Neuronal stem cell (in vitro differentiated cells): ENCODE measurements around the gene MOSMO.

Source experiments
- DNase-seq: peaks from one replicate; pipeline ENCODE4 v3.0.0-alpha.2; 2013; ENCODE audit warnings: low spot score
- H2AFZ ChIP-seq: one replicate; pipeline ENCODE4 v1.6.1; 2013; ENCODE audit warnings: mild to moderate bottlenecking, low read length, inconsistent platforms
- H2AK5ac ChIP-seq: 2 replicates; pipeline ENCODE4 v1.6.1; 2013; ENCODE audit warnings: low read depth, mild to moderate bottlenecking, inconsistent platforms, low read length, moderate library complexity, mixed read lengths
- H2BK120ac ChIP-seq: 2 replicates; pipeline ENCODE4 v1.6.1; 2013; ENCODE audit warnings: low read depth, mild to moderate bottlenecking, inconsistent platforms, low read length, moderate library complexity, mixed read lengths
- H2BK12ac ChIP-seq: one replicate; pipeline ENCODE4 v1.6.1; 2013; ENCODE audit warnings: low read length, inconsistent platforms
- H2BK15ac ChIP-seq: 2 replicates; pipeline ENCODE4 v1.6.1; 2013; ENCODE audit warnings: mild to moderate bottlenecking, low read length, inconsistent platforms, mixed read lengths
- H2BK5ac ChIP-seq: one replicate; pipeline ENCODE4 v1.6.1; 2013; ENCODE audit warnings: inconsistent platforms, mild to moderate bottlenecking, low read length, moderate library complexity
- H3K14ac ChIP-seq: one replicate; pipeline ENCODE4 v1.6.1; 2013; ENCODE audit warnings: low read length, inconsistent platforms
- H3K18ac ChIP-seq: 2 replicates; pipeline ENCODE4 v1.6.1; 2013; ENCODE audit warnings: low read length, inconsistent platforms
- H3K23ac ChIP-seq: 2 replicates; pipeline ENCODE4 v1.6.1; 2013; ENCODE audit warnings: low read depth, mild to moderate bottlenecking, mixed read lengths, low read length, inconsistent platforms; ENCODE audit not compliant: poor library complexity
- H3K27ac ChIP-seq: replicated peaks from 3 replicates; pipeline ENCODE4 v1.5.1; 2013; ENCODE audit warnings: low read length, inconsistent platforms
- H3K27me3 ChIP-seq, 3 experiments: 2 replicates each; pipeline ENCODE4 v1.6.1; 2013; ENCODE audit warnings: low read length in 3 of 3, mild to moderate bottlenecking in 2 of 3, inconsistent platforms in 1 of 3, low read depth in 1 of 3, mixed read lengths in 1 of 3, moderate library complexity in 1 of 3; ENCODE audit not compliant: control insufficient read depth in 3 of 3, insufficient read depth in 3 of 3
- H3K36me3 ChIP-seq, 2 donors: replicated peaks in 1 of 2; 2 replicates each; pipeline ENCODE4 v1.6.1; 2013; ENCODE audit warnings: low read length in 2 of 2; ENCODE audit not compliant: control insufficient read depth in 2 of 2, insufficient read depth in 2 of 2
- H3K4ac ChIP-seq: 2 replicates; pipeline ENCODE4 v1.6.1; 2013; ENCODE audit warnings: inconsistent platforms, mild to moderate bottlenecking, low read length, moderate library complexity
- H3K4me1 ChIP-seq, 2 donors: 1 replicate in 1 of 2; 2 replicates in 1 of 2; pipeline ENCODE4 v1.6.1; 2013; ENCODE audit warnings: low read length in 2 of 2, low read depth in 1 of 2; ENCODE audit not compliant: control insufficient read depth in 2 of 2, insufficient read depth in 1 of 2
- H3K4me2 ChIP-seq: one replicate; pipeline ENCODE4 v1.6.1; 2013; ENCODE audit warnings: mild to moderate bottlenecking, low read length, inconsistent platforms; ENCODE audit not compliant: insufficient read depth, poor library complexity, severe bottlenecking
- H3K4me3 ChIP-seq, 2 donors: 2 replicates each; pipeline ENCODE4 v1.5.1; 2013; ENCODE audit warnings: low read length in 2 of 2, mild to moderate bottlenecking in 2 of 2, inconsistent platforms in 1 of 2, moderate library complexity in 1 of 2
- H3K79me1 ChIP-seq: one replicate; pipeline ENCODE4 v1.6.1; 2013; ENCODE audit warnings: low read depth, mild to moderate bottlenecking, inconsistent platforms, low read length, moderate library complexity
- H3K9ac ChIP-seq: one replicate; pipeline ENCODE4 v1.6.1; 2013; ENCODE audit warnings: mild to moderate bottlenecking, low read depth, low read length, inconsistent platforms; ENCODE audit not compliant: poor library complexity
- H3K9me3 ChIP-seq, 2 donors: replicated peaks in 1 of 2; 2 replicates each; pipeline versions ENCODE3 to v1.6.1; 2013; ENCODE audit warnings: low read length in 2 of 2, mild to moderate bottlenecking in 2 of 2, inconsistent platforms in 1 of 2, low read depth in 1 of 2, mixed read lengths in 1 of 2, moderate library complexity in 1 of 2; ENCODE audit not compliant: control insufficient read depth in 2 of 2, insufficient read depth in 1 of 2
- H4K8ac ChIP-seq: one replicate; pipeline ENCODE4 v1.6.1; 2013; ENCODE audit warnings: low read depth, mild to moderate bottlenecking, inconsistent platforms, low read length, moderate library complexity
- H4K91ac ChIP-seq: one replicate; pipeline ENCODE4 v1.6.1; 2013; ENCODE audit warnings: low read length, low read depth, mild to moderate bottlenecking, inconsistent platforms; ENCODE audit not compliant: poor library complexity
- WGBS, 2 donors: extraction: QIAGEN DNeasy Blood & Tissue Kit; methylation state at CpG; one replicate each; pipeline ENCODE4 v1.1.7; 2013; ENCODE audit warnings: missing lambda C conversion rate in 2 of 2, mixed read lengths in 1 of 2; ENCODE audit not compliant: insufficient read length in 2 of 2, insufficient replicate concordance in 1 of 2; ENCODE audit errors: extremely low coverage in 2 of 2; 5-methylcytosine and 5-hydroxymethylcytosine counted together

Gene MOSMO

GRCh38 chr16:22092143-22092933, 84.4 kb downstream of the MOSMO start, which contains the start of gene VWA3A:
Gene VWA3A, plus strand, starts transcription at chr16:22092541. Its CDS starts 97 bp downstream, at chr16:22092638.
- Histone ChIP-seq H3K27ac (peak within 1 kb of the TSS; percentile 16), H3K36me3 (no peaks in the 10 kb centered on the region)

GRCh38 chr16:22093331-22093730, 85.4 kb downstream of the MOSMO start:
- no peak overlapping the region for H4K8ac ChIP-seq
- H2BK5ac ChIP-seq = no peak overlapping the region
- H3K79me1 ChIP-seq = no peaks in the 10 kb centered on the region
- DNase-seq = no peak
- no CpG with 5 or more reads among the region's 3 CpGs for WGBS, 2 donors
- H3K27me3 ChIP-seq = peaks cover 0 to 3% (median 0%) of the 10 kb centered on the region in 3 experiments
- H2BK12ac ChIP-seq = no peak overlapping the region
- H3K9me3 ChIP-seq = no peaks in the 10 kb centered on the region
- no peak overlapping the region for H3K4ac ChIP-seq
- H4K91ac ChIP-seq = no peak overlapping the region
- H3K36me3 ChIP-seq = no peaks in the 10 kb centered on the region
- H2BK120ac ChIP-seq = no peak overlapping the region
- H3K27ac ChIP-seq = no peak overlapping the region
- H2AFZ ChIP-seq = no peak overlapping the region
- no peak overlapping the region for H2BK15ac ChIP-seq
- H3K4me3 ChIP-seq = no peak overlapping the region
- H3K9ac ChIP-seq = no peak overlapping the region
- H3K14ac ChIP-seq = no peak overlapping the region
- H3K23ac ChIP-seq = no peak overlapping the region
- H3K4me2 ChIP-seq = no peak overlapping the region
- H3K4me1 ChIP-seq = peaks cover 6 to 7% of the 10 kb centered on the region in 2 donors
- H3K18ac ChIP-seq = no peak overlapping the region
- H2AK5ac ChIP-seq = no peak overlapping the region

More at GRCh38 chr16:22092143-22092933, 84.4 kb downstream of the MOSMO start, which contains the start of gene VWA3A:
- Histone ChIP-seq H3K23ac (no peak within 1 kb of the TSS), H4K91ac (no peak within 1 kb of the TSS), H3K27me3 (peaks cover 0 to 3% (median 0%) of the 10 kb centered on the region in 3 experiments), H2AK5ac (no peak within 1 kb of the TSS), H3K4ac (no peak within 1 kb of the TSS), H2AFZ (peak within 1 kb of the TSS; percentile 78), H3K14ac (no peak within 1 kb of the TSS), H3K9me3 (no peaks in the 10 kb centered on the region), H2BK120ac (no peak within 1 kb of the TSS), H2BK5ac (no peak within 1 kb of the TSS), H3K18ac (peak within 1 kb of the TSS; percentile 38), H2BK12ac (no peak within 1 kb of the TSS), H3K9ac (no peak within 1 kb of the TSS), H3K4me3 (peak within 1 kb of the TSS in 1 of 2 donors; percentile 24), H3K4me2 (peak within 1 kb of the TSS; percentile 30), H2BK15ac (no peak within 1 kb of the TSS), H4K8ac (no peak within 1 kb of the TSS), H3K4me1 (peaks cover 6 to 7% of the 10 kb centered on the region in 2 donors), H3K79me1 (no peaks in the 10 kb centered on the region)
- WGBS, 2 donors = no CpG with 5 or more reads among the region's 9 CpGs
- DNase-seq = peak; percentile 42

GRCh38 chr16:22093996-22094395, 86.1 kb downstream of the MOSMO start:
- no peak overlapping the region for H4K8ac ChIP-seq
- H3K23ac ChIP-seq = no peak overlapping the region
- H2AFZ ChIP-seq = no peak overlapping the region
- H3K4me1 ChIP-seq = peaks cover 6 to 7% of the 10 kb centered on the region in 2 donors
- H3K9me3 ChIP-seq = no peaks in the 10 kb centered on the region
- H3K4me3 ChIP-seq = no peak overlapping the region
- no peak overlapping the region for H3K4me2 ChIP-seq
- no peak overlapping the region for H3K18ac ChIP-seq
- H3K27me3 ChIP-seq = peaks cover 0 to 3% (median 0%) of the 10 kb centered on the region in 3 experiments
- no peak overlapping the region for H3K9ac ChIP-seq
- H2BK120ac ChIP-seq = no peak overlapping the region
- no peak overlapping the region for H4K91ac ChIP-seq
- no peaks in the 10 kb centered on the region for H3K36me3 ChIP-seq
- no peak overlapping the region for H2BK15ac ChIP-seq
- no CpG with 5 or more reads among the region's 3 CpGs for WGBS, 2 donors
- no peak overlapping the region for H2BK5ac ChIP-seq
- no peak overlapping the region for H3K27ac ChIP-seq
- no peak overlapping the region for H3K4ac ChIP-seq
- no peak overlapping the region for H2BK12ac ChIP-seq
- H3K14ac ChIP-seq = no peak overlapping the region
- H2AK5ac ChIP-seq = no peak overlapping the region
- no peak for DNase-seq
- H3K79me1 ChIP-seq = no peaks in the 10 kb centered on the region

- Histone ChIP-seq H3K27me3 (peaks cover 0 to 9% (median 0%) of the 10 kb centered on the region in 3 experiments), H4K8ac (no peak overlapping the region), H3K18ac (no peak overlapping the region), H3K4me3 (no peak overlapping the region), H2BK12ac (no peak overlapping the region), H2BK120ac (no peak overlapping the region), H3K36me3 (no peaks in the 10 kb centered on the region), H3K79me1 (no peaks in the 10 kb centered on the region), H3K4me1 (no peaks in the 10 kb centered on the region), H3K27ac (no peak overlapping the region), H4K91ac (no peak overlapping the region), H3K23ac (no peak overlapping the region), H2AFZ (no peak overlapping the region), H3K9me3 (no peaks in the 10 kb centered on the region), H3K4me2 (no peak overlapping the region), H2BK5ac (no peak overlapping the region), H2BK15ac (no peak overlapping the region), H3K4ac (no peak overlapping the region), H3K9ac (no peak overlapping the region), H3K14ac (no peak overlapping the region), H2AK5ac (no peak overlapping the region)
- DNase-seq = peak; percentile 36
- no CpG with 5 or more reads among the region's 8 CpGs for WGBS, 2 donors
Measured at GRCh38 chr16:22098405-22099255, 90.7 kb downstream of the MOSMO start.
